Astrocyte (in vitro differentiated cells and primary cell): ENCODE results near the gene AVEN. TPM values are rescaled to one million over a fixed set of nuclear protein-coding genes. Genes with fewer than 3 reads are reported as not detected.

Source experiments
- DNase-seq: peaks from one replicate; pipeline ENCODE4 v3.0.0-alpha.2; 2010; ENCODE audit warnings: low read depth
- FAIRE-seq: peaks from 2 replicates; lab custom pipeline; 2011; peaks lifted over from hg19 to GRCh38; lab: Jason Lieb, UNC
- H2AFZ ChIP-seq: 2 replicates; pipeline ENCODE4 v1.6.0; 2012; ENCODE audit warnings: low read depth, low read length, inconsistent platforms
- H3K27ac ChIP-seq: 2 replicates; pipeline ENCODE4 v1.5.1; 2011; ENCODE audit warnings: low read depth, low read length, inconsistent platforms
- H3K27me3 ChIP-seq: 2 replicates; pipeline ENCODE4 v1.6.0; 2011; ENCODE audit warnings: low read length, inconsistent platforms; ENCODE audit not compliant: insufficient read depth
- H3K36me3 ChIP-seq: 2 replicates; pipeline ENCODE4 v1.5.1; 2011; ENCODE audit warnings: low read length, inconsistent platforms; ENCODE audit not compliant: insufficient read depth
- H3K4me1 ChIP-seq: 2 replicates; pipeline ENCODE4 v1.5.1; 2011; ENCODE audit warnings: low read length, inconsistent platforms; ENCODE audit not compliant: insufficient read depth
- H3K4me2 ChIP-seq: 2 replicates; pipeline ENCODE4 v1.6.0; 2012; ENCODE audit warnings: low read length, inconsistent platforms
- H3K4me3 ChIP-seq: 2 replicates; pipeline ENCODE4 v1.5.1; 2011; ENCODE audit warnings: low read depth, mild to moderate bottlenecking, low read length, inconsistent platforms; ENCODE audit not compliant: insufficient read depth
- H3K79me2 ChIP-seq: 2 replicates; pipeline ENCODE4 v1.6.0; 2012; ENCODE audit warnings: mild to moderate bottlenecking, low read length, inconsistent platforms; ENCODE audit not compliant: insufficient read depth
- H3K9ac ChIP-seq: 2 replicates; pipeline ENCODE4 v1.6.0; 2012; ENCODE audit warnings: mild to moderate bottlenecking, low read length, inconsistent platforms
- H3K9me3 ChIP-seq: 2 replicates; pipeline ENCODE4 v1.5.1; 2012; ENCODE audit warnings: low read depth, mild to moderate bottlenecking, low read length, inconsistent platforms; ENCODE audit not compliant: insufficient read depth
- H4K20me1 ChIP-seq: 2 replicates; pipeline ENCODE4 v1.6.0; 2012; ENCODE audit warnings: low read length, inconsistent platforms; ENCODE audit not compliant: insufficient read depth
- H3K27ac Mint-ChIP-seq: one replicate; pipeline ENCODE4 v1.8.0; 2021; ENCODE audit warnings: mild to moderate bottlenecking, mixed read lengths; ENCODE audit not compliant: unreplicated experiment
- H3K27me3 Mint-ChIP-seq: one replicate; pipeline ENCODE4 v1.8.0; 2021; ENCODE audit warnings: low read depth, mixed read lengths; ENCODE audit not compliant: unreplicated experiment
- H3K36me3 Mint-ChIP-seq: one replicate; pipeline ENCODE4 v1.8.0; 2021; ENCODE audit warnings: low read depth, mixed read lengths; ENCODE audit not compliant: unreplicated experiment
- H3K4me1 Mint-ChIP-seq: one replicate; pipeline ENCODE4 v1.8.0; 2021; ENCODE audit warnings: low read depth, mixed read lengths; ENCODE audit not compliant: unreplicated experiment
- H3K4me3 Mint-ChIP-seq: one replicate; pipeline ENCODE4 v1.8.0; 2021; ENCODE audit warnings: mild to moderate bottlenecking, moderate library complexity, mixed read lengths; ENCODE audit not compliant: unreplicated experiment
- H3K9me3 Mint-ChIP-seq: one replicate; pipeline ENCODE4 v1.8.0; 2021; ENCODE audit warnings: mild to moderate bottlenecking, mixed read lengths; ENCODE audit not compliant: unreplicated experiment
- EZH2 ChIP-seq: IDR thresholded peaks from 2 replicates; pipeline ENCODE4 v1.6.1; 2012; ENCODE audit warnings: mild to moderate bottlenecking, low read length, inconsistent platforms; ENCODE audit not compliant: insufficient read depth
- total RNA-seq: library from RNA; stranded (reverse); gene quantifications from 2 replicates; pipeline ENCODE4 v1.2.1, GENCODE V29; 2021
- TF ChIP-seq, protein P1 (sequence below): IDR thresholded peaks from 2 replicates; pipeline ENCODE4 v1.5.1; 2011; ENCODE audit warnings: low read depth, mild to moderate bottlenecking, inconsistent platforms, low read length, moderate library complexity; ENCODE audit not compliant: insufficient read depth

The AVEN gene
- total RNA-seq, 1 donor from 2014 or later = 34.1 TPM

DNA sequence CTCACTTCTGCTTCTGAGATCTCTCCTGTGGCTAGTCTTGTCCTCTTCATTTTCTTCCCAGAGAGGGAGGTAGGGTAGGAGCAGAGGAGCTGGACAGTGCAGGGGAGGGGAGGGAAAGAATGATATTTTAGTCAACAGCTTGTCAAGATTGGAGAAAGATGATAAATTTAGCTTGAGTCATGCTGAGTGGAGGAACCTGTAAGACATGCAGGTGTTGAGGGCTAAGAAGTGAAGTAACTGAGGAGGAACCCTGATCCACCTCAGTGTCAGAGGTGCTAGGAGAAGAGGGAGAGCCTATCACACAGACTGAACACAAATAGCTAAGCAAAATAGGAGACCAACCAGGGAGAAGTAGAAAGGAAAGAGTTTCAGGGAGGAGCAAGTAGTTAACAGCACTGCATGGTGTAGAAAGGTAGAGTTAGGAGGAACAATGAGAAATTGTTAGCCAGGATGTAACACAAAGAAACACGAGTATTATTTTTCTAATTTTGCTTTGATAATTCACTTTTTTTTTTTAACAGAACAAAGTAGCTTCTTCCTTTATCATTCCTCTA, 178.9 kb downstream of the AVEN start:
- Mint-ChIP-seq H3K4me3 (no peak overlapping the region), H3K36me3 (peaks cover 21% of the 10 kb centered on the region), H3K27ac (no peak overlapping the region), H3K4me1 (peaks cover 23% of the 10 kb centered on the region), H3K9me3 (no peaks in the 10 kb centered on the region), H3K27me3 (no peaks in the 10 kb centered on the region)
- TF ChIP-seq, protein P1, sequence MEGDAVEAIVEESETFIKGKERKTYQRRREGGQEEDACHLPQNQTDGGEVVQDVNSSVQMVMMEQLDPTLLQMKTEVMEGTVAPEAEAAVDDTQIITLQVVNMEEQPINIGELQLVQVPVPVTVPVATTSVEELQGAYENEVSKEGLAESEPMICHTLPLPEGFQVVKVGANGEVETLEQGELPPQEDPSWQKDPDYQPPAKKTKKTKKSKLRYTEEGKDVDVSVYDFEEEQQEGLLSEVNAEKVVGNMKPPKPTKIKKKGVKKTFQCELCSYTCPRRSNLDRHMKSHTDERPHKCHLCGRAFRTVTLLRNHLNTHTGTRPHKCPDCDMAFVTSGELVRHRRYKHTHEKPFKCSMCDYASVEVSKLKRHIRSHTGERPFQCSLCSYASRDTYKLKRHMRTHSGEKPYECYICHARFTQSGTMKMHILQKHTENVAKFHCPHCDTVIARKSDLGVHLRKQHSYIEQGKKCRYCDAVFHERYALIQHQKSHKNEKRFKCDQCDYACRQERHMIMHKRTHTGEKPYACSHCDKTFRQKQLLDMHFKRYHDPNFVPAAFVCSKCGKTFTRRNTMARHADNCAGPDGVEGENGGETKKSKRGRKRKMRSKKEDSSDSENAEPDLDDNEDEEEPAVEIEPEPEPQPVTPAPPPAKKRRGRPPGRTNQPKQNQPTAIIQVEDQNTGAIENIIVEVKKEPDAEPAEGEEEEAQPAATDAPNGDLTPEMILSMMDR = no peak
- TF ChIP-seq EZH2 = no peak
- Histone ChIP-seq H3K27me3 (no peaks in the 10 kb centered on the region), H3K4me1 (peaks cover 13% of the 10 kb centered on the region), H3K9me3 (no peaks in the 10 kb centered on the region), H2AFZ (no peak overlapping the region), H4K20me1 (no peaks in the 10 kb centered on the region), H3K79me2 (no peaks in the 10 kb centered on the region), H3K4me2 (no peak overlapping the region), H3K9ac (no peak overlapping the region), H3K27ac (no peak overlapping the region), H3K4me3 (no peak overlapping the region), H3K36me3 (no peaks in the 10 kb centered on the region)
- DNase-seq = no peak
- FAIRE-seq = no peak

DNA sequence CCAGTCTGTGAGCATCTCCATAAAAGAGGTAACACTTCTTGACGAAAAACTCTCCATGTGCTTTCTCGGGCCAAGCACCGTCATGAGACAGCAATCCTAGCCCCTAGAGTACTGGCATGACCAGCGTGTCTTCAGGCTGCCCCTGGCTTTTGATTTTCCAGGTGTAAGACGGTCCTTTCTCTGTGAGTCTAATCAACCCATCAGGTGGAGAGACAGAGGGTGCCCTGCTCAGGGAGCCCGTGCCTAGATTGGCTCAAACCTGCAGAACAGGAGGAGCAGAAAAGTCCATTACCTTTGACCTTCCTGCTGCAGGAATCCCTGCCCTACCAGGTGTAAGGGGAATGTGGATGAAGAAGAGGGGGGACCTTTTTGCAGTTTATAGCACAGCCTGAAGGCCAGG, 180.2 kb downstream of the AVEN start:
- no peak for FAIRE-seq
- no peaks in the 10 kb centered on the region for H3K27me3 Mint-ChIP-seq
- Histone ChIP-seq H2AFZ (no peak overlapping the region), H4K20me1 (no peaks in the 10 kb centered on the region), H3K4me1 (peaks cover 13% of the 10 kb centered on the region), H3K4me3 (no peak overlapping the region), H3K9me3 (no peaks in the 10 kb centered on the region), H3K4me2 (no peak overlapping the region), H3K9ac (no peak overlapping the region), H3K27me3 (no peaks in the 10 kb centered on the region), H3K27ac (no peak overlapping the region), H3K79me2 (no peaks in the 10 kb centered on the region), H3K36me3 (no peaks in the 10 kb centered on the region)
- peaks cover 18% of the 10 kb centered on the region for H3K36me3 Mint-ChIP-seq
- TF ChIP-seq, protein P1 = no peak
- TF ChIP-seq EZH2 = no peak
- H3K4me3 Mint-ChIP-seq = no peak overlapping the region
- no peak for DNase-seq
- peaks cover 18% of the 10 kb centered on the region for H3K4me1 Mint-ChIP-seq
- H3K9me3 Mint-ChIP-seq = no peaks in the 10 kb centered on the region
- no peak overlapping the region for H3K27ac Mint-ChIP-seq

DNA sequence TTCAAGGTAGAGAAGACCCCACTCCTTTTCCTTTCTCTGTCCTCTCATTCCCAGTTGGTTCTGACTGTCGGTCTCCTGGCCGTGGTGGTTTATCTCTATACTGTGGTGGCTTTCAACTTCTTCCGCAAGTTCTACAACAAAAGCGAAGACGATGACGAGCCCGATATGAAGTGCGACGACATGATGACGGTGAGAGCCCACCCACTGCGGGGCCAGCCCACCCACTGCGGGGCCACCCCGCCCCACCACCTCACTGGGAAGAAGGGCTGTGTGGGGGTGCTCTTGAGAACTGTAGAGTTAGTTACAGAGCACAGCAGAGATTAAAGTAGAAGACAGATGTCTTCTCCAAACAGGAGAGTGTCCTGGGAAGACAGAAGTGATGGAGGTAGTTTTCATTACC, 181.3 kb downstream of the AVEN start:
- Mint-ChIP-seq H3K4me3 (no peak overlapping the region), H3K4me1 (peaks cover 27% of the 10 kb centered on the region), H3K9me3 (no peaks in the 10 kb centered on the region), H3K27me3 (no peaks in the 10 kb centered on the region), H3K27ac (no peak overlapping the region), H3K36me3 (peaks cover 20% of the 10 kb centered on the region)
- TF ChIP-seq, protein P1 = no peak
- no peak for TF ChIP-seq EZH2
- H3K27ac ChIP-seq = no peak overlapping the region
- FAIRE-seq (no peak), DNase-seq (no peak)
- H3K4me2 ChIP-seq = no peak overlapping the region
- peaks cover 19% of the 10 kb centered on the region for H3K4me1 ChIP-seq
- no peak overlapping the region for H3K4me3 ChIP-seq
- H3K36me3 ChIP-seq = no peaks in the 10 kb centered on the region
- no peaks in the 10 kb centered on the region for H4K20me1 ChIP-seq
- H2AFZ ChIP-seq = no peak overlapping the region
- H3K9ac ChIP-seq = no peak overlapping the region
- H3K9me3 ChIP-seq = no peaks in the 10 kb centered on the region
- no peaks in the 10 kb centered on the region for H3K79me2 ChIP-seq
- no peaks in the 10 kb centered on the region for H3K27me3 ChIP-seq
